ENCODE data around the gene DHX32. TPM values are rescaled to one million over a fixed set of nuclear protein-coding genes. Genes with fewer than 3 reads are reported as not detected.

DHX32 gene
- polyA plus RNA-seq, 4 donors = 24.0 to 40.6 (median 28.0) TPM

- no peaks in the 10 kb centered on the region for H3K4me1 ChIP-seq (ENCODE audit: control insufficient read depth in 3 of 3, insufficient read depth in 2 of 3, low read depth in 1 of 3, low read length in 2 of 3)
- no peak overlapping the region for H3K27ac ChIP-seq (ENCODE audit: low read depth in 1 of 3, low read length in 2 of 3)
- no peak overlapping the region for H3K4me3 ChIP-seq (ENCODE audit: low read depth in 1 of 3, low read length in 3 of 3)
- DNase-seq = peak; percentile 63 to 65
- no peaks in the 10 kb centered on the region for H3K9me3 ChIP-seq (ENCODE audit: control insufficient read depth in 2 of 2, insufficient read depth in 1 of 2, low read depth in 1 of 2, low read length in 1 of 2)
- no peaks in the 10 kb centered on the region for H3K27me3 ChIP-seq (ENCODE audit: control insufficient read depth in 3 of 3, insufficient read depth in 3 of 3, low read length in 3 of 3)
- WGBS, 3 donors = 37 to 61% (median 42%) methylated on average over 7 of the region's 7 CpGs
- peaks cover 2 to 21% (median 4%) of the 10 kb centered on the region in 3 donors for H3K36me3 ChIP-seq (ENCODE audit: control insufficient read depth in 3 of 3, insufficient read depth in 2 of 3, low read depth in 1 of 3, low read length in 3 of 3)
- no peak for FAIRE-seq
Observed at GRCh38 chr10:125868372-125868975, 12.6 kb downstream of the DHX32 start.

- Histone ChIP-seq H3K36me3 (ENCODE audit: control insufficient read depth in 3 of 3, insufficient read depth in 2 of 3, low read depth in 1 of 3, low read length in 3 of 3) (peaks cover 2 to 22% (median 4%) of the 10 kb centered on the region in 3 donors), H3K27me3 (ENCODE audit: control insufficient read depth in 3 of 3, insufficient read depth in 3 of 3, low read length in 3 of 3) (no peaks in the 10 kb centered on the region), H3K9me3 (ENCODE audit: control insufficient read depth in 2 of 2, insufficient read depth in 1 of 2, low read depth in 1 of 2, low read length in 1 of 2) (no peaks in the 10 kb centered on the region), H3K4me1 (ENCODE audit: control insufficient read depth in 3 of 3, insufficient read depth in 2 of 3, low read depth in 1 of 3, low read length in 2 of 3) (no peaks in the 10 kb centered on the region), H3K27ac (ENCODE audit: low read depth in 1 of 3, low read length in 2 of 3) (no peak overlapping the region), H3K4me3 (ENCODE audit: low read depth in 1 of 3, low read length in 3 of 3) (no peak overlapping the region)
- WGBS, 3 donors = 90 to 94% (median 92%) methylated on average over 7 of the region's 7 CpGs
- FAIRE-seq (no peak), DNase-seq (peak in 1 of 2 donors; percentile 44)
Observed at GRCh38 chr10:125866421-125867029, 14.6 kb downstream of the DHX32 start.

DNA sequence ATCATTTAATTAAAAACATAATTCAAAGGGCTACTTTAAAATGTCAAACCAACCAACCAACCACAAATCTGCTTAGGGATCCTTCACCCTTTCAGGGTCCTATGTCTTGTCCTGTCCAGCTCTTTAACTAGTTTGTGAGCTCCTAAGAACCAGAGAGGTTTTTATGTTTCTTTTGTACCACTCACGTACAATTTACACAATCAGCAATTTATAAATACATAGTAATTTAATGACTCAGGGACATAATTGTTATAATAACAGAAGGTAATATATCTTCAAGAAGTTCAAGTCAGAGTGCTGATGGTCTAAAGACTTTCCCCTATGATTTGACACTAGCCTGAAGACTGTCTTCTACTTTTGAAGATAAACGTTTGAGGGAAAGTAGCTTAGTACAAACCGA is 16.0 kb downstream of the DHX32 start:
- WGBS, 3 donors = 80 to 90% (median 86%) methylated on average over 3 of the region's 3 CpGs
- H3K27me3 ChIP-seq (ENCODE audit: control insufficient read depth in 3 of 3, insufficient read depth in 3 of 3, low read length in 3 of 3) = no peaks in the 10 kb centered on the region
- no peaks in the 10 kb centered on the region for H3K9me3 ChIP-seq (ENCODE audit: control insufficient read depth in 2 of 2, insufficient read depth in 1 of 2, low read depth in 1 of 2, low read length in 1 of 2)
- H3K4me1 ChIP-seq (ENCODE audit: control insufficient read depth in 3 of 3, insufficient read depth in 2 of 3, low read depth in 1 of 3, low read length in 2 of 3) = no peaks in the 10 kb centered on the region
- FAIRE-seq (no peak), DNase-seq (no peak)
- no peak overlapping the region for H3K4me3 ChIP-seq (ENCODE audit: low read depth in 1 of 3, low read length in 3 of 3)
- H3K27ac ChIP-seq (ENCODE audit: low read depth in 1 of 3, low read length in 2 of 3) = no peak overlapping the region
- H3K36me3 ChIP-seq (ENCODE audit: control insufficient read depth in 3 of 3, insufficient read depth in 2 of 3, low read depth in 1 of 3, low read length in 3 of 3) = peaks cover 2 to 24% (median 4%) of the 10 kb centered on the region in 3 donors

GRCh38 chr10:125859128-125859817 is 21.8 kb downstream of the DHX32 start:
- Histone ChIP-seq H3K4me1 (ENCODE audit: control insufficient read depth in 3 of 3, insufficient read depth in 2 of 3, low read depth in 1 of 3, low read length in 2 of 3) (no peaks in the 10 kb centered on the region), H3K9me3 (ENCODE audit: control insufficient read depth in 2 of 2, insufficient read depth in 1 of 2, low read depth in 1 of 2, low read length in 1 of 2) (no peaks in the 10 kb centered on the region), H3K4me3 (ENCODE audit: low read depth in 1 of 3, low read length in 3 of 3) (no peak overlapping the region), H3K27ac (ENCODE audit: low read depth in 1 of 3, low read length in 2 of 3) (no peak overlapping the region), H3K27me3 (ENCODE audit: control insufficient read depth in 3 of 3, insufficient read depth in 3 of 3, low read length in 3 of 3) (no peaks in the 10 kb centered on the region), H3K36me3 (ENCODE audit: control insufficient read depth in 3 of 3, insufficient read depth in 2 of 3, low read depth in 1 of 3, low read length in 3 of 3) (peaks cover 2 to 18% (median 5%) of the 10 kb centered on the region in 3 donors)
- 88 to 90% (median 88%) methylated on average over 4 of the region's 4 CpGs for WGBS, 3 donors
- no peak for DNase-seq
- FAIRE-seq = no peak

DNA sequence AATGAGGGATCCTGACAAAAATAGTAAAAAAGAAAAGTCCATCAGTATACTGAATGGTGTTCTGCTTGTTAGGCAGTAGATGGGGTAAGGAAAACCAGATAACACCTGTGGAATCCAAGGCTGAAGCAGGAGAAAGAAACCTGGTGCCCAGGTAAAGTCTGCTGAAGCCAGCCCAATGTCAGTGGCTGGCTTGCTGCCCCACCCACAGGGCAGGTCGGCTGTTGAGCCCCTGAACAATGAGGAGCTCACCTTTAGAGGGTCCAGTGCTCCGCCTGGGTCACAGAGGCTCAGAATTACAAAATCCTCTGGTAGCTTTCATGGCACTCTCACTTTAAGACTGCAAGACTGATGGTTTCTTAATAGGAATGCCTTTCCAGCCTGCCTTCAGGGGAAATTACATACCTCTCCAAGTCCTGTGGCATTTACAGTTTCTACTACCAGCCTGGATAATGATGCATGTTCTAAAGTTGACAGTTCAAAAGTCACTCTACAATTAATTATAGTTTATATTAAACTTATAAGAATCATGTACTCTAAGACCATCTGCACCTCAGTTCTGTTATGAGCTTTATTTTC is 23.8 kb downstream of the DHX32 start:
- no peak for FAIRE-seq
- no peak overlapping the region for H3K27ac ChIP-seq (ENCODE audit: low read depth in 1 of 3, low read length in 2 of 3)

GRCh38 chr10:125852487-125852886 is 28.6 kb downstream of the DHX32 start:
- Histone ChIP-seq H3K4me3 (ENCODE audit: low read depth in 1 of 3, low read length in 3 of 3) (no peak overlapping the region), H3K4me1 (ENCODE audit: control insufficient read depth in 3 of 3, insufficient read depth in 2 of 3, low read depth in 1 of 3, low read length in 2 of 3) (no peaks in the 10 kb centered on the region), H3K27me3 (ENCODE audit: control insufficient read depth in 3 of 3, insufficient read depth in 3 of 3, low read length in 3 of 3) (no peaks in the 10 kb centered on the region), H3K36me3 (ENCODE audit: control insufficient read depth in 3 of 3, insufficient read depth in 2 of 3, low read depth in 1 of 3, low read length in 3 of 3) (peaks cover 9 to 30% (median 14%) of the 10 kb centered on the region in 3 donors), H3K27ac (ENCODE audit: low read depth in 1 of 3, low read length in 2 of 3) (no peak overlapping the region), H3K9me3 (ENCODE audit: control insufficient read depth in 2 of 2, insufficient read depth in 1 of 2, low read depth in 1 of 2, low read length in 1 of 2) (no peaks in the 10 kb centered on the region)
- no peak for FAIRE-seq
- no peak for DNase-seq
- WGBS, 3 donors = 95 to 97% (median 96%) methylated on average over 7 of the region's 7 CpGs

More for the DNA sequence above, 23.8 kb downstream of the DHX32 start:
- Histone ChIP-seq H3K4me3 (ENCODE audit: low read depth in 1 of 3, low read length in 3 of 3) (no peak overlapping the region), H3K27me3 (ENCODE audit: control insufficient read depth in 3 of 3, insufficient read depth in 3 of 3, low read length in 3 of 3) (no peaks in the 10 kb centered on the region), H3K36me3 (ENCODE audit: control insufficient read depth in 3 of 3, insufficient read depth in 2 of 3, low read depth in 1 of 3, low read length in 3 of 3) (peaks cover 2 to 17% (median 8%) of the 10 kb centered on the region in 3 donors), H3K4me1 (ENCODE audit: control insufficient read depth in 3 of 3, insufficient read depth in 2 of 3, low read depth in 1 of 3, low read length in 2 of 3) (no peaks in the 10 kb centered on the region), H3K9me3 (ENCODE audit: control insufficient read depth in 2 of 2, insufficient read depth in 1 of 2, low read depth in 1 of 2, low read length in 1 of 2) (no peaks in the 10 kb centered on the region)
- 63 to 88% (median 69%) methylated on average over 2 of the region's 2 CpGs for WGBS, 3 donors
- no peak for DNase-seq

- DNase-seq (no peak), FAIRE-seq (no peak)
- Histone ChIP-seq H3K4me1 (ENCODE audit: control insufficient read depth in 3 of 3, insufficient read depth in 2 of 3, low read depth in 1 of 3, low read length in 2 of 3) (no peaks in the 10 kb centered on the region), H3K36me3 (ENCODE audit: control insufficient read depth in 3 of 3, insufficient read depth in 2 of 3, low read depth in 1 of 3, low read length in 3 of 3) (peaks cover 7 to 27% (median 14%) of the 10 kb centered on the region in 3 donors), H3K27me3 (ENCODE audit: control insufficient read depth in 3 of 3, insufficient read depth in 3 of 3, low read length in 3 of 3) (no peaks in the 10 kb centered on the region), H3K27ac (ENCODE audit: low read depth in 1 of 3, low read length in 2 of 3) (no peak overlapping the region), H3K4me3 (ENCODE audit: low read depth in 1 of 3, low read length in 3 of 3) (no peak overlapping the region), H3K9me3 (ENCODE audit: control insufficient read depth in 2 of 2, insufficient read depth in 1 of 2, low read depth in 1 of 2, low read length in 1 of 2) (no peaks in the 10 kb centered on the region)
- WGBS, 3 donors = 82 to 99% (median 95%) methylated on average over 2 of the region's 2 CpGs
Observed at GRCh38 chr10:125850766-125851731, 30.0 kb downstream of the DHX32 start.
